ENCODE measurements around the gene THRB.

Gene THRB

GRCh38 chr3:24160424-24161095 is 334.1 kb downstream of the THRB start:
- ChIA-PET CTCF (interaction anchor here (0.6 to 1.0 kb wide), 3 partner anchors 11 to 519 kb away, joined by 3 to 4 read pairs (median 3); no protein-coding TSS in a partner anchor), POLR2A (no interaction called here)
- TF ChIP-seq REST (tag by site-specific recombination; IDR thresholded peaks at IDR 0.05) (peak; percentile 98), ZSCAN23 (tag by site-specific recombination; IDR thresholded peaks at IDR 0.05) (no peak)
- no peaks in the 10 kb centered on the region for H3K9me3 ChIP-seq (ENCODE audit: control insufficient read depth, insufficient read depth, low read depth, low read length)
- no peaks in the 10 kb centered on the region for H3K4me1 ChIP-seq (ENCODE audit: control insufficient read depth, insufficient read depth, low read length)
- H3K4me3 ChIP-seq (ENCODE audit: low read depth, low read length), result no peak overlapping the region
- H3K36me3 ChIP-seq (ENCODE audit: control insufficient read depth in 2 of 2, insufficient read depth in 1 of 2, low read length in 2 of 2), result no peaks in the 10 kb centered on the region
- H3K27ac ChIP-seq (ENCODE audit: extremely low read depth, low read depth, low read length), result no peak overlapping the region

DNA sequence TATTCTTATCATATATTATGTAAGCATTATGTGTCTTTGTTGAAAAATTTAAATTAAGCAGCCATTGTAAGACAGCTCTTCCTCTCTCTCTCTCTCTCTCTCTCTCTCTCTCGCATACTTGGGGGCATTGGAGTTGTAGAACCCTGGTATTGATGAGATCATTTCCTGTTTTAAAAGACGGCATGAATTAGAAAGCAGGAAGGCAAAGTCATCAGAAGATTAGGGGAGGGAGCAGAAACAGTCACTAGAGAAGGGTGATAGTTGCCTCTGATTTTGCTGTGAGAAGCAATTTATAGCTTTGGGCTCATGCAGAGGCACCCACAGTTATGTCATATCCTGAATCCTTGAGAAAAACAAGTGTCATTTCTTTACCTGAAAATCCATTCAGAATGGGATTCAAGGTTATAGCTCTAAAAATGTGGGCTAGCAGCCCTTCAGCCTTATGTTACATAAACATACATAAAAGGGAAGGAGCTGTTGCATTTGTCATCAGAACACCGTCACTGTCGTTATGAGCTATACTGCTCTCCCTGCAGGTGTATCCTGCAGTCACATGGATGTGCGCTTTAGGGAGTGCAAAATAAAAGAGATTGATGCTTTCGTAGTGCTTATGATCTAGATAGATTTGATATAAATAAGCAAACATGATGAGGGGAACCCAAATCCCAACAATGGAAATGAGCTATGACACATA is 335.7 kb downstream of the THRB start:
- no peaks in the 10 kb centered on the region for H3K36me3 ChIP-seq (ENCODE audit: control insufficient read depth in 2 of 2, insufficient read depth in 1 of 2, low read length in 2 of 2)
- H3K4me1 ChIP-seq (ENCODE audit: control insufficient read depth, insufficient read depth, low read length), result no peaks in the 10 kb centered on the region
- POLR2A ChIA-PET, result no interaction called here
- H3K27ac ChIP-seq (ENCODE audit: extremely low read depth, low read depth, low read length), result no peak overlapping the region
- H3K9me3 ChIP-seq (ENCODE audit: control insufficient read depth, insufficient read depth, low read depth, low read length), result no peaks in the 10 kb centered on the region
- TF ChIP-seq GLI4 (tag by site-specific recombination; IDR thresholded peaks at IDR 0.05) (no peak), ZNF19 (tag by site-specific recombination; IDR thresholded peaks at IDR 0.05; ENCODE audit: low read depth) (no peak), ZNF184 (tag by site-specific recombination; IDR thresholded peaks at IDR 0.05) (no peak), ZNF521 (tag by site-specific recombination; IDR thresholded peaks at IDR 0.05) (no peak)
- TF ChIP-seq, protein P1, sequence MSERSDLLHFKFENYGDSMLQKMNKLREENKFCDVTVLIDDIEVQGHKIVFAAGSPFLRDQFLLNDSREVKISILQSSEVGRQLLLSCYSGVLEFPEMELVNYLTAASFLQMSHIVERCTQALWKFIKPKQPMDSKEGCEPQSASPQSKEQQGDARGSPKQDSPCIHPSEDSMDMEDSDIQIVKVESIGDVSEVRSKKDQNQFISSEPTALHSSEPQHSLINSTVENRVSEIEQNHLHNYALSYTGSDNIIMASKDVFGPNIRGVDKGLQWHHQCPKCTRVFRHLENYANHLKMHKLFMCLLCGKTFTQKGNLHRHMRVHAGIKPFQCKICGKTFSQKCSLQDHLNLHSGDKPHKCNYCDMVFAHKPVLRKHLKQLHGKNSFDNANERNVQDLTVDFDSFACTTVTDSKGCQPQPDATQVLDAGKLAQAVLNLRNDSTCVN (tag by site-specific recombination; optimal IDR thresholded peaks at IDR 0.05), result no peak
- CTCF ChIA-PET, result interaction anchor here (1.4 kb wide), 1 partner anchor 10 kb away, joined by 5 read pairs; no protein-coding TSS in a partner anchor
- H3K4me3 ChIP-seq (ENCODE audit: low read depth, low read length), result no peak overlapping the region

DNA sequence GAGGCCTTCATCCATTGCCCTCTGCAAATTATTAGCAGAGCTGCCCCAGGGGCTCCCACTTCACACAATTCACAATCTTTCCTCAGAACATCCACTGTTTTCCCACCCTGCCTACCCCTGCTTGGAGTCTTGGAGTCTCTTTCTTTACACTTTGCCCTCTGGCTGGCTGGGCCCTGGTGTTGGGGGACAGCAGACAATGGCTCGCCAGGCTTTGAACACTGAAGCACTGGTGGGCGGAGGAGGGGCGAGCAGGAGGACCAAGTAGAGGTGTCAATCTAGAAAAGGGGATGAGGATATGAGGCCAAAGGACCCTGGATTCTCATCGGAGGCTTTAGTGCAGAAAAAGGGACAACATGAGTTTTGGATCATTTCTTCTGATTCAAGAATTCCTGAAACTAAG is 337.5 kb downstream of the THRB start:
- H3K27ac ChIP-seq (ENCODE audit: extremely low read depth, low read depth, low read length), result no peak overlapping the region
- POLR2A ChIA-PET, result no interaction called here
- TF ChIP-seq, protein P2, sequence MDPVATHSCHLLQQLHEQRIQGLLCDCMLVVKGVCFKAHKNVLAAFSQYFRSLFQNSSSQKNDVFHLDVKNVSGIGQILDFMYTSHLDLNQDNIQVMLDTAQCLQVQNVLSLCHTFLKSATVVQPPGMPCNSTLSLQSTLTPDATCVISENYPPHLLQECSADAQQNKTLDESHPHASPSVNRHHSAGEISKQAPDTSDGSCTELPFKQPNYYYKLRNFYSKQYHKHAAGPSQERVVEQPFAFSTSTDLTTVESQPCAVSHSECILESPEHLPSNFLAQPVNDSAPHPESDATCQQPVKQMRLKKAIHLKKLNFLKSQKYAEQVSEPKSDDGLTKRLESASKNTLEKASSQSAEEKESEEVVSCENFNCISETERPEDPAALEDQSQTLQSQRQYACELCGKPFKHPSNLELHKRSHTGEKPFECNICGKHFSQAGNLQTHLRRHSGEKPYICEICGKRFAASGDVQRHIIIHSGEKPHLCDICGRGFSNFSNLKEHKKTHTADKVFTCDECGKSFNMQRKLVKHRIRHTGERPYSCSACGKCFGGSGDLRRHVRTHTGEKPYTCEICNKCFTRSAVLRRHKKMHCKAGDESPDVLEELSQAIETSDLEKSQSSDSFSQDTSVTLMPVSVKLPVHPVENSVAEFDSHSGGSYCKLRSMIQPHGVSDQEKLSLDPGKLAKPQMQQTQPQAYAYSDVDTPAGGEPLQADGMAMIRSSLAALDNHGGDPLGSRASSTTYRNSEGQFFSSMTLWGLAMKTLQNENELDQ (tag by site-specific recombination; IDR thresholded peaks at IDR 0.05; ENCODE audit: low read depth), result no peak
- TF ChIP-seq INSM2 (tag by site-specific recombination; IDR thresholded peaks at IDR 0.05), result no peak
- no peak for TF ChIP-seq ZNF645 (tag by site-specific recombination; IDR thresholded peaks at IDR 0.05)
- no peak for TF ChIP-seq KLF7 (tag by site-specific recombination; IDR thresholded peaks at IDR 0.05; ENCODE audit: borderline replicate concordance)
- no peak for TF ChIP-seq ZNF214 (tag by site-specific recombination; IDR thresholded peaks at IDR 0.05; ENCODE audit: borderline replicate concordance)
- TF ChIP-seq ZNF624 (tag by site-specific recombination; IDR thresholded peaks at IDR 0.05), result no peak
- TF ChIP-seq ZNF138 (tag by site-specific recombination; IDR thresholded peaks at IDR 0.05; ENCODE audit: borderline replicate concordance), result no peak
- no peak for TF ChIP-seq ZEB2 (tag by site-specific recombination; IDR thresholded peaks at IDR 0.05)
- TF ChIP-seq, protein P3, sequence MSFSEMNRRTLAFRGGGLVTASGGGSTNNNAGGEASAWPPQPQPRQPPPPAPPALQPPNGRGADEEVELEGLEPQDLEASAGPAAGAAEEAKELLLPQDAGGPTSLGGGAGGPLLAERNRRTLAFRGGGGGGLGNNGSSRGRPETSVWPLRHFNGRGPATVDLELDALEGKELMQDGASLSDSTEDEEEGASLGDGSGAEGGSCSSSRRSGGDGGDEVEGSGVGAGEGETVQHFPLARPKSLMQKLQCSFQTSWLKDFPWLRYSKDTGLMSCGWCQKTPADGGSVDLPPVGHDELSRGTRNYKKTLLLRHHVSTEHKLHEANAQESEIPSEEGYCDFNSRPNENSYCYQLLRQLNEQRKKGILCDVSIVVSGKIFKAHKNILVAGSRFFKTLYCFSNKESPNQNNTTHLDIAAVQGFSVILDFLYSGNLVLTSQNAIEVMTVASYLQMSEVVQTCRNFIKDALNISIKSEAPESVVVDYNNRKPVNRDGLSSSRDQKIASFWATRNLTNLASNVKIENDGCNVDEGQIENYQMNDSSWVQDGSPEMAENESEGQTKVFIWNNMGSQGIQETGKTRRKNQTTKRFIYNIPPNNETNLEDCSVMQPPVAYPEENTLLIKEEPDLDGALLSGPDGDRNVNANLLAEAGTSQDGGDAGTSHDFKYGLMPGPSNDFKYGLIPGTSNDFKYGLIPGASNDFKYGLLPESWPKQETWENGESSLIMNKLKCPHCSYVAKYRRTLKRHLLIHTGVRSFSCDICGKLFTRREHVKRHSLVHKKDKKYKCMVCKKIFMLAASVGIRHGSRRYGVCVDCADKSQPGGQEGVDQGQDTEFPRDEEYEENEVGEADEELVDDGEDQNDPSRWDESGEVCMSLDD (tag by site-specific recombination; IDR thresholded peaks at IDR 0.05), result no peak

More for the DNA sequence above, 337.5 kb downstream of the THRB start:
- Histone ChIP-seq H3K9me3 (ENCODE audit: control insufficient read depth, insufficient read depth, low read depth, low read length) (no peaks in the 10 kb centered on the region), H3K4me3 (ENCODE audit: low read depth, low read length) (no peak overlapping the region), H3K4me1 (ENCODE audit: control insufficient read depth, insufficient read depth, low read length) (no peaks in the 10 kb centered on the region), H3K36me3 (ENCODE audit: control insufficient read depth in 2 of 2, insufficient read depth in 1 of 2, low read length in 2 of 2) (no peaks in the 10 kb centered on the region)
- CTCF ChIA-PET, result no interaction called here
